Coronary artery (tissue), 2 donors: ENCODE measurements around the gene QPRT.
"Not testable (repeated sequence)": the region's sequence is repeated elsewhere in the genome, so short reads cannot be mapped to it uniquely, and the experiment has no call there.

Experiments
- DNase-seq: peaks from one replicate; pipeline ENCODE4 v3.0.0-alpha.2; 2017; ENCODE audit warnings: low spot score
- H3K27ac ChIP-seq, 2 donors: fragments of 200-600 bp; sonication (generic); one replicate each; pipeline ENCODE4 v1.5.1; 2016 to 2019
- H3K4me3 ChIP-seq: fragments of 200-600 bp; sonication (generic); 2 replicates; pipeline ENCODE4 v1.5.1; 2016; ENCODE audit warnings: mild to moderate bottlenecking, moderate library complexity
- TF ChIP-seq, protein P1 (sequence below): fragments of 200-600 bp; sonication (generic); IDR thresholded peaks from one replicate; pipeline ENCODE4 v1.5.1; 2019; ENCODE audit warnings: antibody characterized with exemption

The QPRT gene

DNA sequence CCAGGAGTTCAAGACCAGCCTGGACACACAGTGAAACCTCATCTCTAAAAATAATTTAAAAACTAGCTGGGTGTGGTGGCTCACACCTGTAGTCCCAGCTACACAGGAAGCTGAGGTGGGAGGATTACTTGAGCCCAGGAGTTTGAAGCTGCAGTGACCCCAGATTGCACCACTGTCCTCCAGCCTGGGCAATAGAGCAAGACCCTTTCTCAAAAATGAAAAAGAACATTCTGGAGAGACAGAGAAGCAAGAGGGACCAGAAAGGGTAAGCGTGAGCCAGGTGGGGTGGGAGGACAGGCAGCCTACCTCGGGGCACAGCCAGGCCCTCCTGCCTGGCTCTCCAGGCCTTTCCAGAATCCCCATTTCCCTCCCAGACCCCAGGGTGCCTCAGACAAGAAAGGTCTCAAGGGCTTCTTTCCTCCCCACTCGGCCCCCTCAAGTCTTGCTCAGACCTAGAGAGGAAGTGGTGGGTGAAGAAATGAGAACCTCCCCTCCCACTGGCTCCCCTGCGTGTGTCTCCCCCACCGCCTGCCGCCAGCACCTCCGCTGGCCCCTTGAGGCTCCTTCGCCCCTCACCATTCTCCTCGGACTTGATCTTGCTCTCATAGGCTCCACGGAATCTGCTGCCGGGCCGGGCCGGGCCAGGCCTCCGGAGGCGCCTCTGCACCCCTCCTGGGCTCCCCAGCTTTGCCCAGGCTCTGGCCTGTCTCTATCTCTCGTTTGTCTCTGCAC, 66.3 kb downstream of the QPRT start:
- Histone ChIP-seq H3K27ac (peak overlapping the region in 1 of 2 donors; percentile 16), H3K4me3 (peak overlapping the region; percentile 61)
- TF ChIP-seq, protein P1, sequence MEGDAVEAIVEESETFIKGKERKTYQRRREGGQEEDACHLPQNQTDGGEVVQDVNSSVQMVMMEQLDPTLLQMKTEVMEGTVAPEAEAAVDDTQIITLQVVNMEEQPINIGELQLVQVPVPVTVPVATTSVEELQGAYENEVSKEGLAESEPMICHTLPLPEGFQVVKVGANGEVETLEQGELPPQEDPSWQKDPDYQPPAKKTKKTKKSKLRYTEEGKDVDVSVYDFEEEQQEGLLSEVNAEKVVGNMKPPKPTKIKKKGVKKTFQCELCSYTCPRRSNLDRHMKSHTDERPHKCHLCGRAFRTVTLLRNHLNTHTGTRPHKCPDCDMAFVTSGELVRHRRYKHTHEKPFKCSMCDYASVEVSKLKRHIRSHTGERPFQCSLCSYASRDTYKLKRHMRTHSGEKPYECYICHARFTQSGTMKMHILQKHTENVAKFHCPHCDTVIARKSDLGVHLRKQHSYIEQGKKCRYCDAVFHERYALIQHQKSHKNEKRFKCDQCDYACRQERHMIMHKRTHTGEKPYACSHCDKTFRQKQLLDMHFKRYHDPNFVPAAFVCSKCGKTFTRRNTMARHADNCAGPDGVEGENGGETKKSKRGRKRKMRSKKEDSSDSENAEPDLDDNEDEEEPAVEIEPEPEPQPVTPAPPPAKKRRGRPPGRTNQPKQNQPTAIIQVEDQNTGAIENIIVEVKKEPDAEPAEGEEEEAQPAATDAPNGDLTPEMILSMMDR, result no peak
- no peak for DNase-seq

DNA sequence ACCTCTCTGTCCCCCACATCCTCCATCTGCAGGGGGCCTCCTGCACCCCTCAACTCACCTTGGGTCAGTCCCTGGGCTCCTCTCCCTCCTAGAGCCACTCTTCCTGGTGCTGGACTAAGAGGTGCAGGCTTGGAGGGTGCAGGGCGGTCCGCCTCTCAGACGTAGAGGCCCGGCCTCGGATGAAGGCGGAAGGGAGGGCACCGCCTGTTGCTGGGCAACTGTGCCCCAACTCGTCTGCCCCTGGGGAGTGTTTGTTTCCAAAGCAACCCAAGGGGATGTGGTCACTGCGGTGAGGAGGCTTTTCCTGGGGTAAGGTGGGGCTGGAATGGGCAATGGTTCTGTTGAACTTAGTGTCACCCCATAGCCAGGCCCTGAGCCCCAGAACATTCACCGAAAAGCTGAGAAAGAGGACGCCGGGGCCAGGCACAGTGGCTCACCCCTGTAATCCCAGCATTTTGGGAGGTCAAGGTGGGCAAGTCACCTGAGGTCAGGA, 66.9 kb downstream of the QPRT start, which contains the start of gene C16orf54:
TSS of gene C16orf54 (minus strand) at position 138 of the 493 bp plus-strand sequence. CDS start 1,039 bp downstream, outside the sequence.
- Histone ChIP-seq H3K4me3 (peak within 1 kb of the TSS; percentile 61), H3K27ac (peak within 1 kb of the TSS in 1 of 2 donors; percentile 16)
- TF ChIP-seq, protein P1, result no peak
- DNase-seq, result peak; percentile 79

DNA sequence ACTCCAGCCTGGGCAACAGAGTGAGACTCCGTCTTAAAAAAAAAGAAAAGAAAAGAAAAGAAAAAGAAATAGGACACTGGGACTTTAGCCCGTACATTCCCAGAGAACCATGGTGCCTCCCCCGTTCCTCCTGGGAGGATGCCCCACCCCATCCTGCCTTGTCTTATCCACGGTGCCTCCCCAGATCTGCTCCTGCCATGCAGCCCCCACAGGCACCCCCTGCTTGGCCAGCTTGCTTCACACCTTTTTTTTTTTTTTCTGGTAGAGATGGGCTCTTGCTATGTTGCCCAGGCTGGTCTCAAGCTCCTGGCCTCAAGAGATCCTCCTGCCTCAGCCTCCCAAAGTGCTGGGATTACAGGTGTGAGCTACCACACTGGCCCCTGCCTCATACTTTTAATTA, 67.5 kb downstream of the QPRT start:
- H3K27ac ChIP-seq, H3K4me3 ChIP-seq, DNase-seq: not testable (repeated sequence)
